AG09309 (cell line): ENCODE measurements around the gene MYL7.

Experiments used
- DNase-seq: peaks from one replicate; pipeline ENCODE4 v3.0.0-alpha.2; 2010; ENCODE audit warnings: low read depth
- H3K4me3 ChIP-seq: 2 replicates; pipeline ENCODE4 v1.5.1; 2011; ENCODE audit warnings: mild to moderate bottlenecking, low read depth, low read length, moderate library complexity; ENCODE audit not compliant: control insufficient read depth
- CTCF ChIP-seq: IDR thresholded peaks from 2 replicates; pipeline ENCODE4 v1.5.1; 2011; ENCODE audit warnings: mild to moderate bottlenecking, low read depth, low read length, inconsistent platforms; ENCODE audit not compliant: insufficient read depth, control insufficient read depth; ENCODE audit errors: missing control alignments

The MYL7 gene

DNA sequence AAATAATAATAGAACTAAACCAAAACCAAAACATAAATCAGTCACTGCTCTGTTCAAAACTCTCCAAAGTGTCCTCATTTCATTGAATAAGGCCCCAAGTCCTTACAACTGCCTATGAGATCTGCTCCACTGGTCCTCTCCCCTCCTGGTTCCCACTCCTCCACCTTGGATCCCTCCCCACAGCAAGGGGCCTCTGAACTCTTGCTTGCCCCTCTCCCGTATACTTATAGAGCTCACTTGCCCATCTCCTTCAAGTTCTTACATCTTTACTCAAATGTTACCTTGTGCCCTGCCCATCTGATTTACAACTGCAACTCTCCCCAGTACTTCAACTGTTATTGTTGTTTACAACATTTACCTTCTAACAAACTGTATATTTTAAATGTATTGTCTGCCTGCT, 18.6 kb downstream of the MYL7 start:
- TF ChIP-seq CTCF = no peak
- DNase-seq = no peak
- H3K4me3 ChIP-seq = peak overlapping the region; percentile 55

DNA sequence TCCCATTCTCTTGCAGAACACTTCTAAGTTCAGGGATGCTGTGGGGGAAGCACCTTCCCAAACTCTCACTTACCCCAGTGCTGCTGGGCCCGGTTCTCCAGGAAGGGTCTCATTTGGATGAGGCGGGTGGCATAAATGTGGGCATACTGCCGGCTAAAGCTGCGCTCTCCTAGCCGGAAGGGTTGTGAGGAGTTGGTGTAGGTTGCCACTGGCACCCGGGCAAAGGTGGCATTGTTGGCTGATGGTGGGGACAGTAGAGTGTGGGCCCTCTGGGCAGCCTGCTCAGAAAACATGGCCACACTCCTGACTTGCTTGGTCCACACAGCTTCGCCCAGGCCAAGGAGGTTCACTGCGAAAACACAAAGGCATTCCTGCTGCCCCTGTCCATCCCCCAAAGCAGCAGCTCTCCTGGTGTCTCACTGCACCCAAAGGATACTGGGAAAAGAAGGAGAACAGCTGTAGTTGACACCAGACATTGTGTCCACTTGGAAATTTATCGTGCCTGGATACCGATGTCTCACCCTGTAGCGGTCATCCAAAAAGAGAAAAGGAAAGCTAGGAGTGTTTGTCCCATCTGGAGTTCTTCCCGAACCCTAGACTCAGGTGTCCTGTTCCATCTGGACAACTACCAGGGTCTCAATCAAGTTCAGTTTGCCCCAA, 19.2 kb downstream of the MYL7 start:
- no peak for DNase-seq
- no peak for TF ChIP-seq CTCF
- H3K4me3 ChIP-seq = no peak overlapping the region

- no peak overlapping the region for H3K4me3 ChIP-seq
- DNase-seq = no peak
- TF ChIP-seq CTCF = no peak
Measured at GRCh38 chr7:44120395-44120794, 20.7 kb downstream of the MYL7 start.

- no peak for TF ChIP-seq CTCF
- H3K4me3 ChIP-seq = no peak overlapping the region
- DNase-seq = no peak
Measured at GRCh38 chr7:44119829-44120380, 21.2 kb downstream of the MYL7 start.

GRCh38 chr7:44117801-44118429, 23.2 kb downstream of the MYL7 start:
- TF ChIP-seq CTCF = no peak
- no peak overlapping the region for H3K4me3 ChIP-seq
- DNase-seq = no peak

- no peak overlapping the region for H3K4me3 ChIP-seq
- DNase-seq = no peak
- no peak for TF ChIP-seq CTCF
Measured at GRCh38 chr7:44116789-44117666, 24.1 kb downstream of the MYL7 start.
